ENCODE results near the gene C1R. TPM values are rescaled to one million over a fixed set of nuclear protein-coding genes. Genes with fewer than 3 reads are reported as not detected.

C1R gene
- total RNA-seq, 1 experiment from 2014 or later, result 13.1 TPM

DNA sequence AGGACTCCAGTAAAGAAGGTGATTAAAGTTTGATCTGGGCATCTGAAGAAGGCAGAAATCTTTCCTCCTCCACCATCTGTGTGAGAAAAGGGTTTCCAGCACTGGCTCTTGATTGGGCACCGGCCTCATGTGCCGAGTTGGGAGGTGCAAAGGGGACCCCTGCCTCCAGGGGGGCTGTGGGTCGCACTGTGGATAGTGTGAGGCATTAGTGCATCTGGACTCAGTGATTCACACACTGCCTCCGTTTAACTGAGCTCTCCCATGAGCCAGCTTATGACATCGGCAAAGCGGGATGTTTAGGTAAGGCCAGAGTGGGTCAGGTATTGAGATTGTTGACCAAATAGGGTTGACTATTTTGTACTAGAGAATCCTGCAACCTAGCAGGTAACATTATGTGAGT, 22.9 kb downstream of the C1R start:
- no TSS peak for BruUV-seq (replicated peaks)
- Mint-ChIP-seq H3K9me3 (ENCODE audit: unreplicated experiment) (no peaks in the 10 kb centered on the region), H3K4me1 (ENCODE audit: insufficient read depth, unreplicated experiment) (peaks cover 9% of the 10 kb centered on the region), H3K4me3 (ENCODE audit: unreplicated experiment) (no peak overlapping the region), H3K27me3 (ENCODE audit: insufficient read depth, unreplicated experiment) (no peaks in the 10 kb centered on the region), H3K36me3 (ENCODE audit: insufficient read depth, unreplicated experiment) (peaks cover 7% of the 10 kb centered on the region), H3K27ac (ENCODE audit: low read depth, unreplicated experiment) (no peak overlapping the region)
- CTCF ChIA-PET, result interaction anchor here (1.3 to 3.4 kb wide), 2 partner anchors 9 to 39 kb away, joined by 6 to 25 read pairs; partner anchors contain the start of gene C1S
- DNase-seq (ENCODE audit: unreplicated experiment), result no peak
- POLR2A ChIA-PET, result interaction anchor here (1.0 to 1.9 kb wide), 2 partner anchors 9 to 10 kb away, joined by 4 to 8 read pairs; partner anchors contain the start of gene C1S
- TF ChIP-seq, protein P1, sequence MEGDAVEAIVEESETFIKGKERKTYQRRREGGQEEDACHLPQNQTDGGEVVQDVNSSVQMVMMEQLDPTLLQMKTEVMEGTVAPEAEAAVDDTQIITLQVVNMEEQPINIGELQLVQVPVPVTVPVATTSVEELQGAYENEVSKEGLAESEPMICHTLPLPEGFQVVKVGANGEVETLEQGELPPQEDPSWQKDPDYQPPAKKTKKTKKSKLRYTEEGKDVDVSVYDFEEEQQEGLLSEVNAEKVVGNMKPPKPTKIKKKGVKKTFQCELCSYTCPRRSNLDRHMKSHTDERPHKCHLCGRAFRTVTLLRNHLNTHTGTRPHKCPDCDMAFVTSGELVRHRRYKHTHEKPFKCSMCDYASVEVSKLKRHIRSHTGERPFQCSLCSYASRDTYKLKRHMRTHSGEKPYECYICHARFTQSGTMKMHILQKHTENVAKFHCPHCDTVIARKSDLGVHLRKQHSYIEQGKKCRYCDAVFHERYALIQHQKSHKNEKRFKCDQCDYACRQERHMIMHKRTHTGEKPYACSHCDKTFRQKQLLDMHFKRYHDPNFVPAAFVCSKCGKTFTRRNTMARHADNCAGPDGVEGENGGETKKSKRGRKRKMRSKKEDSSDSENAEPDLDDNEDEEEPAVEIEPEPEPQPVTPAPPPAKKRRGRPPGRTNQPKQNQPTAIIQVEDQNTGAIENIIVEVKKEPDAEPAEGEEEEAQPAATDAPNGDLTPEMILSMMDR (IDR thresholded peaks at IDR 0.05; ENCODE audit: unreplicated experiment), result no peak
- intact Hi-C loops (cut with micrococcal nuclease), result no loop called here

DNA sequence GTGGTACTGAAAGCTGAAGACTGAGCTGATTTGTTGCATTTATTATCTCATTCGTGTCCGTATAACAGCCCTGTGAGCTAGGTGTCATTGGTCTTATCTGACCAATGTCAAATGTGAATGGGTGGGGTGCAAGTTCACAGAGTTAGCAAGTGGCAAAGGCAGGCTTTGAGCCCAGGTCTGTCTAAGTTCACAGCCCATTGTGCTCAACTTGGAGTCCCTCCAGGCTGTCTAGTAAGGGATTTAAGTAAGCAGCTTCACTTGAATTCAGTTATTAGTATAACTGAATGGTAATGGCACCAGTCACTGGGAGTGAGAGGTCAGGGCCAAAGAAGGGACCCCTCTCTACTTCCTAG, 23.3 kb downstream of the C1R start:
- H3K36me3 Mint-ChIP-seq (ENCODE audit: insufficient read depth, unreplicated experiment), result peaks cover 7% of the 10 kb centered on the region
- CTCF ChIA-PET, result interaction anchor here (0.7 to 3.4 kb wide), 7 partner anchors 8 to 573 kb away, joined by 3 to 25 read pairs (median 5); partner anchors contain the start of gene C1S
- TF ChIP-seq, protein P1 (IDR thresholded peaks at IDR 0.05; ENCODE audit: unreplicated experiment), result no peak
- no peak overlapping the region for H3K4me3 Mint-ChIP-seq (ENCODE audit: unreplicated experiment)
- no peak overlapping the region for H3K27ac Mint-ChIP-seq (ENCODE audit: low read depth, unreplicated experiment)
- H3K4me1 Mint-ChIP-seq (ENCODE audit: insufficient read depth, unreplicated experiment), result peaks cover 9% of the 10 kb centered on the region
- intact Hi-C loops (cut with micrococcal nuclease), result no loop called here
- DNase-seq (ENCODE audit: unreplicated experiment), result no peak
- POLR2A ChIA-PET, result interaction anchor here (1.0 to 1.9 kb wide), 2 partner anchors 8 to 10 kb away, joined by 4 to 8 read pairs; partner anchors contain the start of gene C1S
- no peaks in the 10 kb centered on the region for H3K27me3 Mint-ChIP-seq (ENCODE audit: insufficient read depth, unreplicated experiment)
- no peaks in the 10 kb centered on the region for H3K9me3 Mint-ChIP-seq (ENCODE audit: unreplicated experiment)
- BruUV-seq (replicated peaks), result no TSS peak

DNA sequence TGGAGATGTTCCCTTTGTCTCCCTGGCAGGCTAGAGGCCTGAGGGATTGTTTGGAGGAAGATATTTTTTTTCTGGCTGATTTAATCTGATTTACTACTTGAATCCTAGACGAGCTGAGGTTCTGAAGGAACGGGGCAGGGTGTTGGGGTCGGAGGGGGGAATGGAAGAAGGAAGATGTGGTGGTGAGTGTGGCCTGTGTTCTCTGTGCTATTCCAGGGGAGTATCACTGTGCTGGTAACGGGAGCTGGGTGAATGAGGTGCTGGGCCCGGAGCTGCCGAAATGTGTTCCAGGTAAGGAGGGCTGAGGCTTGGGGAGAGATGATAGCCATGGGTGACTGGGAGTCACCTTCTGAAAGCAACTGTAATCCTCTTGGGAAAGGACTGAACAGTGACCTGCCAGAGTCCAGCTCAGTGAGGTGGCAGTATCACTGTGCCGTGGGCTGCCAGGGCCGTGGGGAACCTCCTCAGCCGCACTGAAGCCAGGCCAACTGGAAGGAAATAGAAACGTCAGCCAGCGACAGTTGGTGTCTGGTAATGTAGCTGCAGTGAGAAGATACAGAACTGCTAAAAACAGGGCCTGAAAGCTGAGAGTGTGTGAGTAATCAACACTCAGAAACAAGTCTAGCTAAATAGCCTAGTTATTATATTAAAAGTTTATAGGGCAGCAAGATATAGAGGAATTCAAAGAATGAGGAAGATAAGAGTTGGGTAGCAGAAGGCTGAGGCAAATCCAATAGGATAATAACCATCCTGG, 23.8 kb downstream of the C1R start:
- H3K9me3 Mint-ChIP-seq (ENCODE audit: unreplicated experiment), result no peaks in the 10 kb centered on the region
- no peak for DNase-seq (ENCODE audit: unreplicated experiment)
- intact Hi-C loops (cut with micrococcal nuclease), result no loop called here
- CTCF ChIA-PET, result interaction anchor here (0.6 to 3.4 kb wide), 10 partner anchors 8 to 574 kb away, joined by 3 to 25 read pairs (median 3); partner anchors contain the start of gene C1S
- H3K36me3 Mint-ChIP-seq (ENCODE audit: insufficient read depth, unreplicated experiment), result peaks cover 7% of the 10 kb centered on the region
- H3K4me3 Mint-ChIP-seq (ENCODE audit: unreplicated experiment), result no peak overlapping the region
- H3K4me1 Mint-ChIP-seq (ENCODE audit: insufficient read depth, unreplicated experiment), result peaks cover 9% of the 10 kb centered on the region
- no TSS peak for BruUV-seq (replicated peaks)
- TF ChIP-seq, protein P1 (IDR thresholded peaks at IDR 0.05; ENCODE audit: unreplicated experiment), result no peak
- H3K27ac Mint-ChIP-seq (ENCODE audit: low read depth, unreplicated experiment), result no peak overlapping the region
- POLR2A ChIA-PET, result interaction anchor here (1.9 to 3.0 kb wide), 2 partner anchors 11 to 40 kb away, joined by 8 to 21 read pairs; partner anchors contain the start of gene C1RL
- H3K27me3 Mint-ChIP-seq (ENCODE audit: insufficient read depth, unreplicated experiment), result no peaks in the 10 kb centered on the region

DNA sequence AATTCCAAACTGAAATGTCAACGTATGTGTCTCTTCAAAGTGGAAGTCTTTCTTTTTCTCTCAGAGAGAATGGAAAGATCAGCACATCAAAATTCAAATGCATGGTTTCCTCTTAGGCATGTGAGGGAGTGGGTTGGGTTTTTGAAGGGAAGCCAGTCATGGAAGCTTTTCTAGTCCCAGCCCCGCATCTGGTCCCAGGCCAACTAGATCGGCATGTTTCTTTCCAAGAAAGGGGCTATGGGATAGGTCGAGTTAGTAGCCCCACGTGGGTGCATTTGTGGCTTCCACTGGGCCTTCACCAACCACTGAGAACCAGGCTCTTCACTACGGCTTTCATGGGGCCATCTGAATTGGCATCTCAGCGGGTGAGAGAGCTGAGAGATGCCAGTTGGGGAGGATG, 25.1 kb downstream of the C1R start:
- no peak overlapping the region for H3K27ac Mint-ChIP-seq (ENCODE audit: low read depth, unreplicated experiment)
- peaks cover 7% of the 10 kb centered on the region for H3K36me3 Mint-ChIP-seq (ENCODE audit: insufficient read depth, unreplicated experiment)
- TF ChIP-seq, protein P1 (IDR thresholded peaks at IDR 0.05; ENCODE audit: unreplicated experiment), result no peak
- H3K27me3 Mint-ChIP-seq (ENCODE audit: insufficient read depth, unreplicated experiment), result no peaks in the 10 kb centered on the region
- H3K4me1 Mint-ChIP-seq (ENCODE audit: insufficient read depth, unreplicated experiment), result peaks cover 9% of the 10 kb centered on the region
- no peak overlapping the region for H3K4me3 Mint-ChIP-seq (ENCODE audit: unreplicated experiment)
- BruUV-seq (replicated peaks), result no TSS peak
- POLR2A ChIA-PET, result interaction anchor here (1.4 to 3.0 kb wide), 2 partner anchors 12 to 41 kb away, joined by 6 to 21 read pairs; partner anchors contain the start of gene C1RL
- DNase-seq (ENCODE audit: unreplicated experiment), result no peak
- intact Hi-C loops (cut with micrococcal nuclease), result no loop called here
- H3K9me3 Mint-ChIP-seq (ENCODE audit: unreplicated experiment), result no peaks in the 10 kb centered on the region
- CTCF ChIA-PET, result interaction anchor here (0.7 to 2.1 kb wide), 6 partner anchors 13 to 46 kb away, joined by 3 to 9 read pairs (median 4); no protein-coding TSS in a partner anchor
